ENCODE results near the gene SF3B3.
"Not testable (repeated sequence)": the region's sequence is repeated elsewhere in the genome, so short reads cannot be mapped to it uniquely, and the experiment has no call there.

The SF3B3 gene

GRCh38 chr16:70511833-70512232, 11.8 kb upstream of the SF3B3 start:
- no peak for DNase-seq (ENCODE audit: low read depth in 3 of 3)

GRCh38 chr16:70512456-70512855, 11.2 kb upstream of the SF3B3 start:
- DNase-seq (ENCODE audit: low read depth in 3 of 3), result no peak

- DNase-seq (ENCODE audit: low read depth in 3 of 3), result no peak
Measured at GRCh38 chr16:70520612-70521297, 2.9 kb upstream of the SF3B3 start.

GRCh38 chr16:70522216-70523075, 1.2 kb upstream of the SF3B3 start:
- no peak for DNase-seq (ENCODE audit: low read depth in 3 of 3)

GRCh38 chr16:70523076-70523742, 407 bp upstream of the SF3B3 start, which contains the start of gene COG4:
TSS of gene COG4 (minus strand) at chr16:70523554. CDS start at chr16:70523543, 11 bp downstream.
- peak; percentile 83 to 88 (median 87) for DNase-seq (ENCODE audit: low read depth in 3 of 3)

GRCh38 chr16:70524399-70524825, 796 bp downstream of the SF3B3 start:
- not testable (repeated sequence) for DNase-seq (ENCODE audit: low read depth in 3 of 3)

- no peak for DNase-seq (ENCODE audit: low read depth in 3 of 3)
Measured at GRCh38 chr16:70526403-70526802, 2.8 kb downstream of the SF3B3 start.

- DNase-seq (ENCODE audit: low read depth in 3 of 3), result no peak
Measured at GRCh38 chr16:70527315-70527996, 3.8 kb downstream of the SF3B3 start.

- no peak for DNase-seq (ENCODE audit: low read depth in 3 of 3)
Measured at GRCh38 chr16:70529051-70529777, 5.6 kb downstream of the SF3B3 start.

GRCh38 chr16:70529954-70530353, 6.3 kb downstream of the SF3B3 start:
- not testable (repeated sequence) for DNase-seq (ENCODE audit: low read depth in 3 of 3)

GRCh38 chr16:70534971-70535370, 11.4 kb downstream of the SF3B3 start:
- DNase-seq (ENCODE audit: low read depth in 3 of 3), result no peak

GRCh38 chr16:70540994-70541393, 17.4 kb downstream of the SF3B3 start:
- no peak for DNase-seq (ENCODE audit: low read depth in 3 of 3)

GRCh38 chr16:70544548-70544947, 20.9 kb downstream of the SF3B3 start:
- DNase-seq (ENCODE audit: low read depth in 3 of 3), result no peak

- DNase-seq (ENCODE audit: low read depth in 3 of 3), result no peak
Measured at GRCh38 chr16:70548936-70549335, 25.3 kb downstream of the SF3B3 start.

- DNase-seq (ENCODE audit: low read depth in 3 of 3), result no peak
Measured at GRCh38 chr16:70550082-70550481, 26.5 kb downstream of the SF3B3 start.

- DNase-seq (ENCODE audit: low read depth in 3 of 3), result no peak
Measured at GRCh38 chr16:70551788-70552187, 28.2 kb downstream of the SF3B3 start.

GRCh38 chr16:70552675-70553074, 29.1 kb downstream of the SF3B3 start:
- no peak for DNase-seq (ENCODE audit: low read depth in 3 of 3)

- DNase-seq (ENCODE audit: low read depth in 3 of 3), result no peak
Measured at GRCh38 chr16:70553645-70554044, 30.0 kb downstream of the SF3B3 start.

GRCh38 chr16:70556063-70556462, 32.4 kb downstream of the SF3B3 start:
- no peak for DNase-seq (ENCODE audit: low read depth in 3 of 3)

- no peak for DNase-seq (ENCODE audit: low read depth in 3 of 3)
Measured at GRCh38 chr16:70561623-70562022, 38.0 kb downstream of the SF3B3 start.

- DNase-seq (ENCODE audit: low read depth in 3 of 3), result no peak
Measured at GRCh38 chr16:70563636-70564035, 40.0 kb downstream of the SF3B3 start.
